ENCODE results near the gene USP48.

USP48 gene

GRCh38 chr1:21775985-21776562 is 6.9 kb downstream of the USP48 start:
- H3K4me2 ChIP-seq (ENCODE audit: low read depth, low read length, poor library complexity, severe bottlenecking), result no peak overlapping the region

GRCh38 chr1:21775550-21775914 is 7.4 kb downstream of the USP48 start:
- H3K4me3 ChIP-seq (ENCODE audit: insufficient read depth, low read length, poor library complexity, severe bottlenecking), result no peak overlapping the region
- no peaks in the 10 kb centered on the region for H3K36me3 ChIP-seq (ENCODE audit: low read length)
- H3K27me3 ChIP-seq (ENCODE audit: low read length), result no peaks in the 10 kb centered on the region
- H3K9ac ChIP-seq (ENCODE audit: low read length), result no peak overlapping the region
- H3K4me2 ChIP-seq (ENCODE audit: low read depth, low read length, poor library complexity, severe bottlenecking), result no peak overlapping the region
- peaks cover 98% of the 10 kb centered on the region for H3K79me2 ChIP-seq (ENCODE audit: insufficient read depth, low read length)
- H3F3A ChIP-seq (ENCODE audit: insufficient read depth), result no peaks in the 10 kb centered on the region; the same call in 1 of the 2 replicates
- H3K27ac ChIP-seq (ENCODE audit: low read depth, low read length), result no peak overlapping the region
- peaks cover 14% of the 10 kb centered on the region; the same call in 1 of the 2 replicates for H4K20me1 ChIP-seq (ENCODE audit: low read depth, low read length)
- no peaks in the 10 kb centered on the region for H3K9me2 ChIP-seq (replicated peaks; ENCODE audit: insufficient read depth, low read length)
- no peaks in the 10 kb centered on the region for H3K9me3 ChIP-seq (ENCODE audit: insufficient read depth, low read length)
- TF ChIP-seq EZH2phosphoT487 (conservative IDR thresholded peaks at IDR 0.05; ENCODE audit: low read length), result no peak
- TF ChIP-seq CTCF (IDR thresholded peaks at IDR 0.05; ENCODE audit: insufficient read depth, low read length, poor library complexity, severe bottlenecking), result no peak
- no peak overlapping the region for H2AFZ ChIP-seq (ENCODE audit: low read depth, low read length, severe bottlenecking)

More at GRCh38 chr1:21775985-21776562, 6.9 kb downstream of the USP48 start:
- no peak overlapping the region for H2AFZ ChIP-seq (ENCODE audit: low read depth, low read length, severe bottlenecking)
- H3K4me3 ChIP-seq (ENCODE audit: insufficient read depth, low read length, poor library complexity, severe bottlenecking), result no peak overlapping the region
- H3K27ac ChIP-seq (ENCODE audit: low read depth, low read length), result no peak overlapping the region
- no peaks in the 10 kb centered on the region for H3K36me3 ChIP-seq (ENCODE audit: low read length)
- no peaks in the 10 kb centered on the region for H3K9me2 ChIP-seq (replicated peaks; ENCODE audit: insufficient read depth, low read length)
- H4K20me1 ChIP-seq (ENCODE audit: low read depth, low read length), result peaks cover 14% of the 10 kb centered on the region; the same call in 1 of the 2 replicates
- no peaks in the 10 kb centered on the region for H3K27me3 ChIP-seq (ENCODE audit: low read length)
- H3K9me3 ChIP-seq (ENCODE audit: insufficient read depth, low read length), result no peaks in the 10 kb centered on the region
- H3K79me2 ChIP-seq (ENCODE audit: insufficient read depth, low read length), result peaks cover 96% of the 10 kb centered on the region
- H3F3A ChIP-seq (ENCODE audit: insufficient read depth), result no peaks in the 10 kb centered on the region; the same call in 1 of the 2 replicates
- no peak for TF ChIP-seq CTCF (IDR thresholded peaks at IDR 0.05; ENCODE audit: insufficient read depth, low read length, poor library complexity, severe bottlenecking)
- TF ChIP-seq EZH2phosphoT487 (conservative IDR thresholded peaks at IDR 0.05; ENCODE audit: low read length), result no peak
- H3K9ac ChIP-seq (ENCODE audit: low read length), result no peak overlapping the region

- no peak for TF ChIP-seq CTCF (IDR thresholded peaks at IDR 0.05; ENCODE audit: insufficient read depth, low read length, poor library complexity, severe bottlenecking)
- TF ChIP-seq EZH2phosphoT487 (conservative IDR thresholded peaks at IDR 0.05; ENCODE audit: low read length), result no peak
- no peak overlapping the region for H2AFZ ChIP-seq (ENCODE audit: low read depth, low read length, severe bottlenecking)
- H4K20me1 ChIP-seq (ENCODE audit: low read depth, low read length), result peaks cover 14% of the 10 kb centered on the region; the same call in 1 of the 2 replicates
- H3K9me2 ChIP-seq (replicated peaks; ENCODE audit: insufficient read depth, low read length), result no peaks in the 10 kb centered on the region
- H3K9me3 ChIP-seq (ENCODE audit: insufficient read depth, low read length), result no peaks in the 10 kb centered on the region
- H3K4me2 ChIP-seq (ENCODE audit: low read depth, low read length, poor library complexity, severe bottlenecking), result no peak overlapping the region
- peaks cover 98% of the 10 kb centered on the region for H3K79me2 ChIP-seq (ENCODE audit: insufficient read depth, low read length)
- H3K9ac ChIP-seq (ENCODE audit: low read length), result no peak overlapping the region
- no peaks in the 10 kb centered on the region for H3K27me3 ChIP-seq (ENCODE audit: low read length)
- no peak overlapping the region for H3K4me3 ChIP-seq (ENCODE audit: insufficient read depth, low read length, poor library complexity, severe bottlenecking)
- H3K36me3 ChIP-seq (ENCODE audit: low read length), result no peaks in the 10 kb centered on the region
- H3K27ac ChIP-seq (ENCODE audit: low read depth, low read length), result no peak overlapping the region
- H3F3A ChIP-seq (ENCODE audit: insufficient read depth), result no peaks in the 10 kb centered on the region; the same call in 1 of the 2 replicates
Measured at GRCh38 chr1:21774835-21775549, 8.0 kb downstream of the USP48 start.
